HG02642 (cell line): ENCODE measurements around the gene CNTLN.

ENCODE experiments used
- ATAC-seq: cut with Tn5 transposase; IDR thresholded peaks from one replicate; pipeline ENCODE4 v1.9.1; 2021; ENCODE audit warnings: mild to moderate bottlenecking; ENCODE audit not compliant: unreplicated experiment, poor library complexity

Gene CNTLN, protein sequence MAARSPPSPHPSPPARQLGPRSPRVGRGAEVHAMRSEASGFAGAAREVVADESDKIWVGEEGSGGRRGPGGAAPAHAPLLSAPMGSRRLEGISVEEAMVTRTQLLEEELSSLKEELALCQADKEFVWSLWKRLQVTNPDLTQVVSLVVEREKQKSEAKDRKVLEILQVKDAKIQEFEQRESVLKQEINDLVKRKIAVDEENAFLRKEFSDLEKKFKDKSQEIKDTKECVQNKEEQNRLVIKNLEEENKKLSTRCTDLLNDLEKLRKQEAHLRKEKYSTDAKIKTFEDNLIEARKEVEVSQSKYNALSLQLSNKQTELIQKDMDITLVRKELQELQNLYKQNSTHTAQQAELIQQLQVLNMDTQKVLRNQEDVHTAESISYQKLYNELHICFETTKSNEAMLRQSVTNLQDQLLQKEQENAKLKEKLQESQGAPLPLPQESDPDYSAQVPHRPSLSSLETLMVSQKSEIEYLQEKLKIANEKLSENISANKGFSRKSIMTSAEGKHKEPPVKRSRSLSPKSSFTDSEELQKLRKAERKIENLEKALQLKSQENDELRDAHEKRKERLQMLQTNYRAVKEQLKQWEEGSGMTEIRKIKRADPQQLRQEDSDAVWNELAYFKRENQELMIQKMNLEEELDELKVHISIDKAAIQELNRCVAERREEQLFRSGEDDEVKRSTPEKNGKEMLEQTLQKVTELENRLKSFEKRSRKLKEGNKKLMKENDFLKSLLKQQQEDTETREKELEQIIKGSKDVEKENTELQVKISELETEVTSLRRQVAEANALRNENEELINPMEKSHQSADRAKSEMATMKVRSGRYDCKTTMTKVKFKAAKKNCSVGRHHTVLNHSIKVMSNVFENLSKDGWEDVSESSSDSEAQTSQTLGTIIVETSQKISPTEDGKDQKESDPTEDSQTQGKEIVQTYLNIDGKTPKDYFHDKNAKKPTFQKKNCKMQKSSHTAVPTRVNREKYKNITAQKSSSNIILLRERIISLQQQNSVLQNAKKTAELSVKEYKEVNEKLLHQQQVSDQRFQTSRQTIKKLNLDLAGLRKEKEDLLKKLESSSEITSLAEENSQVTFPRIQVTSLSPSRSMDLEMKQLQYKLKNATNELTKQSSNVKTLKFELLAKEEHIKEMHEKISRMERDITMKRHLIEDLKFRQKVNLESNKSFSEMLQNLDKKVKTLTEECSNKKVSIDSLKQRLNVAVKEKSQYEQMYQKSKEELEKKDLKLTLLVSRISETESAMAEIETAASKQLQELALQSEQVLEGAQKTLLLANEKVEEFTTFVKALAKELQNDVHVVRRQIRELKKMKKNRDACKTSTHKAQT (N-terminal part only)

DNA sequence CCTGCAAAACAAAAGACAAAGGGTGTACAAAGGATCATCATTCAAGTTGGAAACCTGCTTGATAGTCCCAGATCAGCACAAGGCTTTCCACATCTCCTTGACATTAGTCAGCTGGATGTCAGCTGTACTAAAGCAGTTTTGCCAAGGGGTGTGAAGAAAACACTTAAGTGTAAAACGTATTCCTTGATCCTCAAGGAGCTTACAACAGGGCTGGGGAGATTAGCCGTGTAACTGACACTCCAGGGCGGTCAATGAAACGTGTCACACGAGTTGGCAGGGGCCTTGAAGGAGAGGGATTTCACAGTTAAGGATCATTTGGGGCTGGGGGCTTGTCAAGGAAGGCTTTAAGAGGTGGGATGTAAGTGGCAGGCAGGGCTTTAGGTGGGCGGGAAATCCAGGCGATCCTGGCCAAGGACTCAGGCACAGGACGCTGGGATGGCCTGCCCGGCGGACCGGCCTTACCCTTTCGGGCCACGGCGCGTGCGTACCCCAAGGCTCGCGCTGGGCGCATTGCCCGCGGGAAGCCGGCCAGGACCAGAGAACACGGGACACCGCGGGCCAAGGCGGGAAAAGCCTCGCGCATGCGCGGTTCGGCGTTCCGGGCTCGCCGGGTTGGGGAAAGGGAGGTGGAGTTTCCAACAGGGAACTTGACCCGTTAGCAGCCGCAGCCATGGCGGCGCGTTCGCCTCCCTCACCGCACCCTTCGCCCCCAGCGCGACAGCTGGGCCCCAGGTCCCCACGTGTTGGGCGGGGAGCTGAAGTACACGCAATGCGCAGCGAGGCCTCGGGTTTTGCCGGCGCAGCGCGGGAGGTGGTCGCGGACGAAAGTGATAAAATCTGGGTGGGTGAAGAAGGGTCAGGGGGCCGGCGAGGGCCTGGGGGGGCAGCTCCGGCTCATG, at the start of gene CNTLN:
CNTLN (plus strand) TSS at position 645 of the 899 bp plus-strand sequence; CDS start at position 671, 26 bp downstream.
- peak; percentile 83 for ATAC-seq

DNA sequence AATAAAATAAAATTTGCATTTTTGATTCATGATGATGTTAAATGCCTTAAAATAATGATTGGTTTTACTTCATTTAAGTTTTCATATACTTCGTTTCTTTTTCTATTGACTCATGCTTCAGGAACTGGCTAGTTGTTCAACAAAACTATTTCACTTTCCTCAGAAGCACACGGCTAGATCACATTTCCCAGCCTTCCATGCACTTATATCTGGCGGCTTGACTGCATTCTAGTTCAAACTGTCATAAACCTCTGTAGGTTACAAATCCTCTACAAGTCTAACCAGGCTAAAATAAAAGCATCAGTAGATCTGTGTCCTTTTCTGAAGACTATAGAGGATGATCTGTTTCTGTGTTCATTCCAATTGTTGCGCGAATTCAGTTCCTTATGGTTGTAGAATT, 46.3 kb upstream of the CNTLN start:
- ATAC-seq: no peak

DNA sequence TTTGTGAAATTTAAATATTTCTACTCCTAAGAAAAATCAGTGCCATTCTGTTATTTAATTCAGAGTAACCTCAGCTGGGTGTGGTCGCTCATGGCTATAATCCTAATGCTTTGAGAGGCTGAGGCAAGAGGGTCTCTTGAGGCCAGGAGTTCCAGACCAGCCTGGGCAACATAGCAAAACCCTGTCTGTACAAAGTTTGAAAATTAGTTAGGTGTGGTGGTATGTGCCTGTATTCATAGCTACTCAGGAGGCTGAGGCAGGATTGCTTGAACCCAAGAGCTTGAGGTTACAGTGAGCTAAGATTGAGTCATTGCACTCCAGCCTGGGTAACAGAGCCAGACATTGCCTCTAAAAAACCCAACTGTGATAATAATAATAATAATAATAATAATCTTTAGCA, 44.8 kb upstream of the CNTLN start:
- no peak for ATAC-seq

DNA sequence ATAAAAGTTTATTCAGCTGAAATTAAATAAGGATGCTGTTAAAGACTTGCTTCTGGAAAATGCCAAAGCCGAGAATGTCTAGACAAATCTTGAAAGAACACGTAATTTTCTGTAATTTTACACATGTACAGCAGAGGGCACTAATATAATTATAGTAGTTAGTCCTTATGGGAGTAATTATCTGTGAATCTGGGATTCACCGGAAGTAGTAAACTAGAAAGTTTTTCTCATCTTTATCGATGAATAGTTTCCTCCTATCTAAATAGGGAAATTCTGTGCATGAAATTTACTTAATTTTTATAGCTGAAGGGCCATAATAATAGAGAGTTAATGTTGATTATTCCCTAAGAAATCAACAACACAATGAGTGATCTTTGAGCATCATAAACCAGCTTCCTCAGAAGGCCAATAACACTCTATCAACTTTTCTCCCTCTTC, 18.4 kb upstream of the CNTLN start:
- no peak for ATAC-seq

DNA sequence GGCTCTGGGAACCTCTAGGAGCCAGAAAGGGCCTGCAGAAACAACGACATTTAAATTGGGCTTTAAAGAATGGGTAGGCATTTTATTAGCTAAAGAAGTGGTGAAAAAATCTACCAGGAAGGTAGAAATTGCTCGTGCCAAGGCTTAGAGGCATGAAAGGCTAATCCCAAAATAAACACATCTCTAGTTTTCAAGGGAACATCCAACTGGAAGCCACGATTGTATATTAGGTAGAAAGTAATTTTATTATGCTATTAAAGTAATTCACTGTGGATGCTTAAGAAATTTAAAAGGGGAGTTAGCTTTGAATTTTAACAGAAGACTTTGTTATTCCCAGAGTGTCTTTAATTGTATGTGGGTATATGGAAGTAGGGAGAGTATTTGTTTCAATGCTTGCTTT, 17.5 kb upstream of the CNTLN start:
- no peak for ATAC-seq

DNA sequence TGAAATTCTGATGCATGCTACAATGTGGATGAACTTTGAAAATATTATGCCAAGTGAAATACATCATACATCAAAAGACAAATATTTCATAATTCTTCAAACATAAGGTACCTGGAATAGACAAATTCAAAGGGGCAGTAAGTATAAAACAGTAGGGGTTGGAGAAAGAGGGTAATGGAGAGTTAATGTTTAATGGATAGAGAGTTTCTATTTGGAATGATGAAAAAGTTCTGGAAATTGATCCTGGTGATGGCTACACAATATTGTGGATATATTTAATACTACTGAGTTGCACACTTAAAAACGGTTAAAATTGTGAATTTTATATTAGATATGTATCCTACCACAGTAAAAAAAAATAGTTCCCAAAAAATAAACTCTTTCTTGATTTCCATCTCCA, 14.6 kb upstream of the CNTLN start:
- ATAC-seq: no peak

DNA sequence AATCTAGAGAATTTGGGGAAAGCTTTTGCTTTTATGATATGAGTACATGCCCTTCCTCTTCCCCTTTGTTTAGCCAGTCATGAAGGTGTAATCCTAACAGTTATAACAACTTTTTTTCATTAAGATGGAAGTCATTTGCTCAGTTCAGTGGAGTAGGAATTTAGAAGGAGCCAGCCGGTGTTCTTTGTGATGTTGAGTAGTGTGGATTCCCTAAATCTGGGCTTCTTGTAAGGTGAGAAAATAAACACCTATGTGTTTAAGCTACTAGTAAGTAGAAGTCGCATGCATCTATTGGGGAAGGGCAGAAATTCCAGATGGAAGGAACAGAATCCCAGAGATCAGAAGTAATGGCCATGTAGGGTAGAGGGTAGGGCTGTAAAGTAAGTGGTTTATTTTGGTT, 13.6 kb upstream of the CNTLN start:
- no peak for ATAC-seq

DNA sequence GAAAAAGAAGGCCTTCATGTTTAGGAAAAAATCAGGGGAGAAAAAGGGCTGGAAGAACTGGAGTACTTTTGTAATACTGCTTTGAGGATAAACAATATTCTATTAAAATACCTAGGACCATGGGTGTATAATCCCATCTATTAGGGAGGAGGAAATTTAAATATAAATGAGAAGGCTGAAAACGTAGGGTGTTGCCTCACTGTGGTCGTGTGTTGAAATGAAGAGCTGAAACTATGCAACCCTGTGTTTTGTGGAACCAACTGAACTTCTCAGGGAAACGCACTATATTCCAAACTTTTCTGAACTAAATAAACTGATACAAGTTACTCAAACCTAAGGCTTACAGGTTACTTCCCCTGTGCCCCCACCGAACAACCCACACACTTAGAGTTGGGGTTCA, 4.5 kb upstream of the CNTLN start:
- no peak for ATAC-seq

DNA sequence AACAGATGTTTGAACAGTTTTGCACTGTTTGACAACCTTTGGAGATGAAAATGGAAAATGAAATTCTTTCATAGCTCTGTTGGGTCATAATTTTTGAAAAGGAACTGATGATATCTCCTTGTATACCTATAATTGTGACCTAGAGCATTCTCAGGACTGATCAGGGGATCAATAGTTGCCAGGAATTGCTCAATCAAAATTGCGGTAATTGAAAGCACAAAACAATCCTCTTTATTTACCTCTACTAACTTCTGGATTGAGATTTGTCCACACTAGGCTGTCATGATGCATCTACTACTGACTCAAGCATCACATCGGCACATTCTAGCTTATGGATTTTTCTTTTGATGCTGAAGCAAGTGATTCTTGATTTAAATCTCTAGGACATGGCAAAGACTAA, 4.1 kb upstream of the CNTLN start:
- no peak for ATAC-seq

DNA sequence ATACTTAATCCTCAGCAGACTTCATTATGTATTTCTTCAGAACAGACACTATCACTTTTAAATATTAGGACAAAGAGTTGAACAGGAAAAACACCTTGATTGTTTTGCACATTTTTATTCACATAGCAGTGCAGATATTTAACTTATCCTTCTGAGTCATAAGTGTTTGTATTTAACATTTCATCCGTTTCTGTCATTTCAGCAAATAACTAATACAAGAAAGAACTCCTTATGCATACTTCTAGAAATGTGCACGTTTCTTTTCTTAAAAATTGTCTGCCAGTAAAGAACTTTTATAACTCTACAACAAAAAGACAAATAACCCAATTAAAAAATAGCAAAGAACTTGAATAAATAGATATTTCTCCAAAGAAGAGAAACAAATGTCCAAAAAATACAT, 3.3 kb upstream of the CNTLN start:
- no peak for ATAC-seq

DNA sequence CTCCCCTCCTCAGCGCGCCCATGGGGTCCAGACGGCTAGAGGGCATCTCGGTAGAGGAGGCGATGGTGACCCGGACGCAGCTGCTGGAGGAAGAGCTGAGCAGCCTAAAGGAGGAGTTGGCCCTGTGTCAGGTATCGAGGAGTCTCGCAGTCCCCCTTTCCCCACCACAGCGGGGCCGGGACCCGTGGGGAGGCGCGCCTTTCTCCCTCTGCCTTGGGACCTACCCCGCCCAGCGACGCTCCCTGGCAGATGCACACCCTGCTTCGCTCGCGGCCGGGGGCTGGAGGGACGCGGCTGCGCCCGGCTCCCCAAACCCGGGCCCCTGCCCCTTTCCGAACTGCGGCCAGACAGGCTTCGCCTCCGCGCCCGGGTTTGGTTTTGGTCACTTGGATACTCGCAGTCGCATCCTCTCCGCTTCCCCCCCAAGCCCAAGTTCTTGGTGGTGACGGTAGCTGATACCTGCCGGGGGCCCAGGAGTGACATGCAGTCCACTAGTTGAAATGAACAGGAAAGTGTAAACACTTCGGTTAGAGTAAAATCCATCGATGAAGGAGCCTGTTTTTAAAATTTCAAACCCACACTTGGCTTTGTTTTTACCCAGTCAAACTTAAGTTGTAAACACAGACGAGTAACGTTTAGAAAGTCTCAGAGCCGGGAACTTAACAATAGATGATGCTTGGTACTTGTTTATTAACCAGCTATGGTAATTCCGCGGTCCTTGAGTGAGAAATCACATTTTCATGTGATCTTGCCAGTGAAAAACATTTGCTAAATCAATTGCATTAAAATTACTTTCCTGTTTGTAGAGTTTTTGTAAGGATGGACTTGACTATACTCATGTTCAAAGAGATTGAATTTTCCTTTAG, 688 bp downstream of the CNTLN start:
- ATAC-seq: peak; percentile 76

DNA sequence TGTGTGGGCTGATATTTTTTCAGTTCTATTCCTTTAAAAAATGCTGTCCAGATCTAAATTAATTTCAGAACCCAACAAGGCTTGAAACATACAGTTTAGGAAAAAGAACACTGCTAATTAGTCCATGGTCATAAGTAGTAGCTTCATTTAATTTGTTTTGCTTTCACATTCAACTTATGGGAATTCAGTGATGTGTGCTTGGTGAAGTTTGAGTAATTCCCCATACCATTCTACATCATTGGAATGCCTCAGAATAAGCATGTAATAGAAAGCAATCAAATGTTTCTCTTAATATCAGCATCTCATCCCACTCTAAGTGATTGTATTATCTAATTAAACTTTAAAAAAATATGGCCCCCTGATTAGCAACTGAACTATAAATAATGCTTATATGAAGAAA, 2.7 kb downstream of the CNTLN start:
- ATAC-seq: no peak

DNA sequence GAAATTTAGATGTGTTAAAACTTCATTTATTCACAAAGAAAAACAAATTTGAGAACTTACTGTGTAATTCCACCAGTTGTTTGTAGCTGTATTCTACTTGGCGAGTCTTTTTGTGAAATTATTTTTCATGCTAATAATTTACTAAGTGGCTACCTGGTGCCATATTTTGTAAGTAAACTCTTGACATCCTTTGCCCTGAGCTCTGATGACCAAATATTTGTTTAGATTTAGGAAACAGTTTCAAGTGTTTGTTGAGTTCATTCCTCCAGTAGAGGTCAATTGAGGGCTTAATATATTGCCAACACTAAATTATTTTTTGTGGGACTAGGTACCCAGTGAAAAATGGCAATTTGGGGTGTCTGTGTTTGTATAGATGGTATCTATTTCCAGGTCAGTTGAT, 3.7 kb downstream of the CNTLN start:
- no peak for ATAC-seq

DNA sequence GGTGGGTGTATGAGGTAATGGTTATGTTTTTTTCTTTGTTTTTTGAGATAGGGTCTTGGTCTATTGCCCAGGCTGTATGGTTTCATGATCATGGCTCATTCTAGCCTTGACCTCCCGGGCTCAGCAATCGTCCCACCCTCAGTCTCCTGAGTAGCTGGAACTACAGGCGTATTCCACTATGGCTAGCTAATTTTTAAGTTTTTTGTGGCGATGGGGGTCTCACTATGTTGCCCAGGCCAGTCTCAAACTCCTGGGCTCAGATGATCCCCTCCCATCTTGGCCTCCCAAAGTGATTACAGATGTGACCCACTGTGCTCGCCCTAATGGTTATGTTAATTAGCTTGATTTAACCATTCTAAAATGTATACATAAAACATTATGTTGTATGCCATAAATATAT, 5.6 kb downstream of the CNTLN start:
- no peak for ATAC-seq

DNA sequence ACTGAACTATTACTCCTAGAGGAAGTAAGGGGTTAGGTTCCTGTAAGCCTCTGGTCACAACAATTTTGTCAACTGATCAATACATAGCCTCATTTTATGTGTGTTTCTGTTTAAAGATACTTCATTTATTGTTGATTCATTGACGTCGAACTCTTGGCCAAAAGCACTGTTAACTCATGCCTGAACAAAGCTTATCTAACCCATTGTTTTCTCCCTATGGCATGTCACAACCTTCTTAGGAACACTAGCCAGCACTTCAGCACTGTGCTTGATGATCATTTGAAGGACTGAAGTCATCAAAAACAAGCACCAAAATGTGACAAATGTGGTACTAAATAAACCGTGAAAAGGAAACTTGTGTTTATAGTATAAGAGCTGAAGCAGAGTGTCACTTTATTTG, 13.5 kb downstream of the CNTLN start:
- no peak for ATAC-seq

DNA sequence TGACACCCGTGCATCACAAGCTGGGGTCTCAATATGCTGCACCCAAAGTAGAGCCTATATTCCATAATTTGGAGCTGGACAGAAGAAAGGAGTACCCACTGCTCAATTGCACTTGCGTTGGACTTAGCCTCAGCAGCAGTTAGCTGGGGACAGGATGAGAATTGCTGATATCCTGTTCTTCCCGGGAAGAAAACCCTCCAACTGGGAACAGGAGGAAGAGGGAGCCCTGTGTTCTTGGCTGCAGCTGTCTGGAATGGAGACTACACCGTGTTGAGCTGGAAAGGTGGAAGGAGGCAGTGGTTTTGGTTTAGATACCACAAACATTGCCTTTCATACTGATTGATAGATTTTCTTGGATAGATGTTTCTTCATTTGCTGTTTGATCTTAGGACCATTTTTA, 24.6 kb downstream of the CNTLN start:
- ATAC-seq: no peak

DNA sequence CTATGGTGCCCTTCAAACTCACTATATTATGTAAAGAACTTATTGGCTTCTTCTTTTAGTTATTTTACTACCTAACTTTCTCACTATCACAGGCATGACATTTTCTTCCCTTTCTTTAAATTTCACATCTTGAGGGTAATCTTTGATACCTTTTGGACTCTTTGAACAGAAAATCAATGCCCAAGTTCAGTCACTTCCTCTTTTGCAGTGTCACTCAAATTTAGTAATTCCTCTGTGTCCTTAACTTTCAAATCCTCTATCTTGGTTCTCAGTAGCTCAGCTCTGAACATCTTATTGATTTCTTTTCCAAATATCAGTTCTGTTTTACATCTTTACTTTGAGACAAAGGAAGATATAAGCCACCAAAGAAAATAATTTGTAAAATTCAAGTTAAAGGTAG, 25.5 kb downstream of the CNTLN start:
- no peak for ATAC-seq

DNA sequence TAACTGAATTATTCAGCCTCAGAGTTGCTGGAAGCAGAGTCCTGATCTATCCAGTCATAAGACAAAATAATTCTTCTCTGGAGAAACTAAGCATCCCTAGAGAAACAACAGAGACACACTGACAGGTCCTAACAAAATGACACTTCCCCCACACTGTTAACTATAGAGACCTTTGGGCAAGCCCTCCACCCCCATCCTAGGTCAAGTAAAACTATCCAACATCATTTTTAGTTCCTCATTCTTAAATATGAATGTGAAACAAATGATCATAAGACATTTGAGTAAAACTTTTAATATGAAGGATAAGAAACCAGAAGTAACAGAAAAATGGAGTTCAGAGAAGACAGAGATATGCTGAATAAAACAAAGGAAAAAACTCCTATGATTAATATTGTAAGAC, 30.9 kb downstream of the CNTLN start:
- no peak for ATAC-seq

DNA sequence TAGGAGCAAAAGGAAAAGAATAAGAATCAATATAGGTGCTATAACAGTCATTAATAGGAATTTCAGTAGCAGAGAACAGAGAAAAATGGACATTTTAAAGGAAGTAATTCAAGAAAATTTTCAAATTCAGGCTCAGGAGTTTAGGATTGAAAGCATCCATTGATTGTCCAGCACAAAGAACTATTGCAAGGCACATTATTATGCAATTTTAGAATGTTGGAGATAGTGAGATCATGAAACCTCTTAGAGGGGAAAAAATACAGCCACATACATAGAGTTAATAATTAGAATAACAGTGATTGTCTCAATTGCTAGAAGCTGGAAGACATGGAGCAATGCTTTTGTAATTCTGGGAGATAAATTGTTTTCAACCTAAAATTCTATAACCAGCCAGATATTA, 31.5 kb downstream of the CNTLN start:
- ATAC-seq: no peak
